Measurements from ENCODE around the gene PHEX. TPM values are rescaled to one million over a fixed set of nuclear protein-coding genes. Genes with fewer than 3 reads are reported as not detected.
A peak's percentile ranks its signal among the peaks of the same experiment; 100 is the strongest.

Gene PHEX
- total and polyA plus RNA-seq, 5 donors = 0.02 to 0.29 (median 0.08) TPM; not detected in 2

- Histone ChIP-seq H3K27ac (ENCODE audit: low read length) (no peak overlapping the region), H3K4me3 (ENCODE audit: low read length) (no peak overlapping the region), H3K4me1 (ENCODE audit: control insufficient read depth, insufficient read depth, low read length) (no peaks in the 10 kb centered on the region), H3K27me3 (ENCODE audit: control insufficient read depth, insufficient read depth) (no peaks in the 10 kb centered on the region), H3K9me3 (ENCODE audit: control insufficient read depth, low read length) (no peaks in the 10 kb centered on the region)
- intact Hi-C loops (cut with DNase I) = no loop called here
- ATAC-seq (no peak), DNase-seq (no peak)
- 98% methylated on average over 2 of the region's 2 CpGs for WGBS
Measured at GRCh38 chrX:22073928-22074327, 41.8 kb downstream of the PHEX start.

GRCh38 chrX:22078117-22078516, 46.0 kb downstream of the PHEX start:
- WGBS = 93% methylated on average over 2 of the region's 2 CpGs
- DNase-seq (no peak), ATAC-seq (no peak)
- H3K4me3 ChIP-seq (ENCODE audit: low read length) = no peak overlapping the region
- no peaks in the 10 kb centered on the region for H3K27me3 ChIP-seq (ENCODE audit: control insufficient read depth, insufficient read depth)
- no peaks in the 10 kb centered on the region for H3K9me3 ChIP-seq (ENCODE audit: control insufficient read depth, low read length)
- H3K27ac ChIP-seq (ENCODE audit: low read length) = no peak overlapping the region
- no peaks in the 10 kb centered on the region for H3K4me1 ChIP-seq (ENCODE audit: control insufficient read depth, insufficient read depth, low read length)
- intact Hi-C loops (cut with DNase I) = no loop called here

GRCh38 chrX:22081475-22082092, 49.5 kb downstream of the PHEX start:
- Histone ChIP-seq H3K9me3 (ENCODE audit: control insufficient read depth, low read length) (no peaks in the 10 kb centered on the region), H3K4me1 (ENCODE audit: control insufficient read depth, insufficient read depth, low read length) (no peaks in the 10 kb centered on the region), H3K27me3 (ENCODE audit: control insufficient read depth, insufficient read depth) (no peaks in the 10 kb centered on the region), H3K27ac (ENCODE audit: low read length) (no peak overlapping the region), H3K4me3 (ENCODE audit: low read length) (no peak overlapping the region)
- intact Hi-C loops (cut with DNase I) = no loop called here
- DNase-seq (peak; percentile 47 to 66 (median 60)), ATAC-seq (peak in 1 of 2 donors; percentile 51)
- WGBS = 45% methylated on average over 7 of the region's 7 CpGs

GRCh38 chrX:22086003-22086402, 53.9 kb downstream of the PHEX start:
- intact Hi-C loops (cut with DNase I) = no loop called here
- DNase-seq (no peak), ATAC-seq (no peak)
- 85% methylated on average over 4 of the region's 4 CpGs for WGBS
- H3K27me3 ChIP-seq (ENCODE audit: control insufficient read depth, insufficient read depth) = no peaks in the 10 kb centered on the region
- H3K9me3 ChIP-seq (ENCODE audit: control insufficient read depth, low read length) = no peaks in the 10 kb centered on the region
- no peaks in the 10 kb centered on the region for H3K4me1 ChIP-seq (ENCODE audit: control insufficient read depth, insufficient read depth, low read length)
- no peak overlapping the region for H3K27ac ChIP-seq (ENCODE audit: low read length)
- no peak overlapping the region for H3K4me3 ChIP-seq (ENCODE audit: low read length)

- Histone ChIP-seq H3K27me3 (ENCODE audit: control insufficient read depth, insufficient read depth) (no peaks in the 10 kb centered on the region), H3K9me3 (ENCODE audit: control insufficient read depth, low read length) (no peaks in the 10 kb centered on the region), H3K4me1 (ENCODE audit: control insufficient read depth, insufficient read depth, low read length) (no peaks in the 10 kb centered on the region), H3K4me3 (ENCODE audit: low read length) (no peak overlapping the region), H3K27ac (ENCODE audit: low read length) (no peak overlapping the region)
- ATAC-seq = no peak
- no peak for DNase-seq
- 53% methylated on average over 3 of the region's 3 CpGs for WGBS
- intact Hi-C loops (cut with DNase I) = no loop called here
Measured at GRCh38 chrX:22087011-22087557, 55.0 kb downstream of the PHEX start.

DNA sequence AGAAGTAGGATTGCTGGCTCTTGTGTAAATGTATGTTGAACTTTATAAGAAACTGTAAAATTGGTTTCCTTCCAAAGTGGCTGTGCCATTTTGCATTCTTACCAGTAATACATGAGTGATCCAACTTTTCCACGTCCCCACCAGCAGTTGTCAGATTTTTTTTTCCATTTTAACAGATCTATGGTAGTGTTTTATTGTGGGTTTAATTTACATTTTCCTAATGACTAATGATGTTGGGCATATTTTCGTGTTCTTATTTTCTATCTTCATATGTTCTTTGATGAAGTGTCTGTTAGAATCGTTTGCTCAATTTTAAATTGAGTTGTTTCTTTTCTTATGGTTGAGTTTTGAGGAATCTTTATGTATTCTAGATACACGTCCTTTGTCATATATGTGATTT, 56.2 kb downstream of the PHEX start:
- WGBS = 91% methylated on average over 4 of the region's 4 CpGs

GRCh38 chrX:22090181-22090580, 58.1 kb downstream of the PHEX start:
- H3K27me3 ChIP-seq (ENCODE audit: control insufficient read depth, insufficient read depth) = no peaks in the 10 kb centered on the region
- ATAC-seq (no peak), DNase-seq (no peak)
- H3K27ac ChIP-seq (ENCODE audit: low read length) = no peak overlapping the region
- H3K4me1 ChIP-seq (ENCODE audit: control insufficient read depth, insufficient read depth, low read length) = no peaks in the 10 kb centered on the region
- H3K4me3 ChIP-seq (ENCODE audit: low read length) = no peak overlapping the region
- WGBS = 47% methylated on average over 4 of the region's 4 CpGs
- no peaks in the 10 kb centered on the region for H3K9me3 ChIP-seq (ENCODE audit: control insufficient read depth, low read length)
- intact Hi-C loops (cut with DNase I) = no loop called here

More for the DNA sequence above, 56.2 kb downstream of the PHEX start:
- Histone ChIP-seq H3K9me3 (ENCODE audit: control insufficient read depth, low read length) (no peaks in the 10 kb centered on the region), H3K4me3 (ENCODE audit: low read length) (no peak overlapping the region), H3K27me3 (ENCODE audit: control insufficient read depth, insufficient read depth) (no peaks in the 10 kb centered on the region), H3K4me1 (ENCODE audit: control insufficient read depth, insufficient read depth, low read length) (no peaks in the 10 kb centered on the region), H3K27ac (ENCODE audit: low read length) (no peak overlapping the region)
- DNase-seq (no peak), ATAC-seq (no peak)
- intact Hi-C loops (cut with DNase I) = no loop called here

DNA sequence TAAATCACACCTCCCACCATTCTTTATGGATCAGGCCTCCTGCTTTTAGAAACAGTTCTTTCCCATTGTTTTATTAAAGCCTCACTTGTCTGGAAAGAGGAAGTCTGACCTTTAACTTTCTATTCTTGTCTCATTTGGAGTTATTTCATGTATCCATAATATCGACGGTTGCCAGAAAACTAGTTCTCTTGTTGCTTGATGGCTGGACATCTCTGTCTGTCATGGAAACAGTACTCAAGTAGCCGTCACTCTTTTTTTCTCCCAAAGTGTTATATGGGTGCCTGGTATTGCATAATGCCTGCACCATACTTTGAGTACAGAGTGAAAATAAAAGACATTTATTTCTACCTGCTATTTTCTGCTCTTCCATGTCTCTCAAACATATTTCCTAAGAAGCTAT, 61.4 kb downstream of the PHEX start:
- intact Hi-C loops (cut with DNase I) = no loop called here
- Histone ChIP-seq H3K27me3 (ENCODE audit: control insufficient read depth, insufficient read depth) (no peaks in the 10 kb centered on the region), H3K4me1 (ENCODE audit: control insufficient read depth, insufficient read depth, low read length) (no peaks in the 10 kb centered on the region), H3K9me3 (ENCODE audit: control insufficient read depth, low read length) (no peaks in the 10 kb centered on the region), H3K4me3 (ENCODE audit: low read length) (no peak overlapping the region), H3K27ac (ENCODE audit: low read length) (no peak overlapping the region)
- 15% methylated on average over 3 of the region's 3 CpGs for WGBS
- DNase-seq (no peak), ATAC-seq (no peak)

- H3K4me3 ChIP-seq (ENCODE audit: low read length) = no peak overlapping the region
- intact Hi-C loops (cut with DNase I) = no loop called here
- ATAC-seq = peak; percentile 79 to 83
- no peaks in the 10 kb centered on the region for H3K9me3 ChIP-seq (ENCODE audit: control insufficient read depth, low read length)
- 31% methylated on average over 3 of the region's 3 CpGs for WGBS
- H3K4me1 ChIP-seq (ENCODE audit: control insufficient read depth, insufficient read depth, low read length) = no peaks in the 10 kb centered on the region
- no peak overlapping the region for H3K27ac ChIP-seq (ENCODE audit: low read length)
- H3K27me3 ChIP-seq (ENCODE audit: control insufficient read depth, insufficient read depth) = no peaks in the 10 kb centered on the region
- DNase-seq = peak; percentile 31 to 61 (median 57)
Measured at GRCh38 chrX:22095286-22095685, 63.2 kb downstream of the PHEX start.

DNA sequence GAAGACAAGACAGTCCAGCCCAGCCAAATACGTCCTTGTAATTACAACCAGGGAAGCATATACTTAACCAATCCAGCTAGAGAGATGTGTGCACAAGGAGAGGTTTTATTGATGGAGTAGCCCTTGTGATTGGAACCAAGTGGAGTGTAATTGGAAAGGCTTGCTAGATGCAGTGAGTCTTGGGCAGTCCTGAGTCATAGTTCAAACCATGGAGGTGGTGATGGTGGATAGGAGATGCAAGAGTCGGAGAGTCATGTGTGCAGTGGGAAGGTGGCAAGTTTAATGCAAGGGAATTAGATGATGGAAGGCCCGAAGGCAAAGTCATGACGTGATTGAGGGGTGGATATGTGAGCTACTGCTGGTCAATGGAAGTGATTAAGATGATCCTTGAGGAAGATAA, 63.7 kb downstream of the PHEX start:
- Histone ChIP-seq H3K27ac (ENCODE audit: low read length) (no peak overlapping the region), H3K4me3 (ENCODE audit: low read length) (no peak overlapping the region), H3K4me1 (ENCODE audit: control insufficient read depth, insufficient read depth, low read length) (no peaks in the 10 kb centered on the region), H3K9me3 (ENCODE audit: control insufficient read depth, low read length) (no peaks in the 10 kb centered on the region), H3K27me3 (ENCODE audit: control insufficient read depth, insufficient read depth) (no peaks in the 10 kb centered on the region)
- ATAC-seq (no peak), DNase-seq (no peak)
- intact Hi-C loops (cut with DNase I) = no loop called here
- WGBS = 93% methylated on average over 4 of the region's 4 CpGs

DNA sequence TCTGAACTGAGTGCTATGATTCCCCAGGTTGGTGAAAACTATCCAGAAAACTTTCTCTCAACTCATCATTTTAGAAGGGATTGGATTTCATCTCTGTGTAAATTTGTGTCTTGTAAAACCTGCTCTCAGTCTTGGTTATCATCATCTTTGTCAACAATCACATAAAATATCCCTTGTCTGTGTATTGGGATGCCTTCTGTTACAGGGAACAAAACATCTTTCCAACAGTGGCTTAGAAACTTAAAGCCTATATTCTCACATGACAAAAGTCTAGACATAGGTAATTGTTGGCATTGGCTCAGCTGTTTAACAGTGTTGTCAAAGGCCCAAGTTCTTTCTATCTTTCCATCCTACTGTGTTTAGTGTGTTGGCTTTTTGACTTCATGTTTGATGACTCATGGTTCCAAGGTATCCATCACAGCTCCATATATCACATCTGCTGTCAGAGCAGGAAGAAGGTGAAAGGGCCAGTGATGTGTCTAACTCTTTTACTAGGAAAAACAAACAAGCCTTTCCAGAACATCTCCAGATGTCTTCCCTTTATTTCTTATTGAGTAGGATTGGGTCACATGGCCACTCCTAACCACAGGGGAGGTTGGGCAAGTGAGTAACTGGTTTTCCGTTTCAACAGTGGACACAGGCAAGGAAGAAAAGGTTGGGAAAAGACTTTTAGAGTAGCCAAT, 65.0 kb downstream of the PHEX start:
- no peaks in the 10 kb centered on the region for H3K4me1 ChIP-seq (ENCODE audit: control insufficient read depth, insufficient read depth, low read length)
- H3K4me3 ChIP-seq (ENCODE audit: low read length) = no peak overlapping the region
- ATAC-seq (no peak), DNase-seq (no peak)
- H3K9me3 ChIP-seq (ENCODE audit: control insufficient read depth, low read length) = no peaks in the 10 kb centered on the region
- intact Hi-C loops (cut with DNase I) = no loop called here
- H3K27me3 ChIP-seq (ENCODE audit: control insufficient read depth, insufficient read depth) = no peaks in the 10 kb centered on the region
- WGBS = 67% methylated on average over 1 of the region's 1 CpG
- H3K27ac ChIP-seq (ENCODE audit: low read length) = no peak overlapping the region

Measured in right cardiac atrium (tissue), 5 donors.